ENCODE results near the gene FADS3.

GRCh38 chr11:61927501-61927900 is 36.2 kb upstream of the FADS3 start:
- TF ChIP-seq CTCF (IDR thresholded peaks at IDR 0.05) (no peak), POLR2A (IDR thresholded peaks at IDR 0.05) (no peak)

Data from prostate gland (tissue), 2 donors.